Panc1 (cell line): ENCODE measurements around the gene AWAT2. TPM values are rescaled to one million over a fixed set of nuclear protein-coding genes. Genes with fewer than 3 reads are reported as not detected.

Experiments used
- ATAC-seq: fragments of 200-7000 bp; cut with Tn5 transposase; 2 replicates; pipeline ENCODE4 v1.9.1; 2020; ENCODE audit warnings: mild to moderate bottlenecking, moderate library complexity
- BruUV-seq: library from RNA; stranded (reverse); fragments of 400-500 nt; replicated peaks from 2 replicates; lab custom pipeline; 2021; lab: Mats Ljungman, UMichigan
- CTCF ChIA-PET: fragments of 300-600 bp; sonication (Branson Sonifier 250); formaldehyde crosslinking; loops from one replicate; lab custom pipeline; 2022; ENCODE audit warnings: antibody characterized with exemption; lab: Charles Lee
- POLR2A ChIA-PET: fragments of 300-600 bp; sonication (Branson Sonifier 250); formaldehyde crosslinking; loops from one replicate; lab custom pipeline; 2022; ENCODE audit warnings: antibody characterized with exemption; lab: Charles Lee
- DNase-seq: peaks from one replicate; pipeline ENCODE4 v3.0.0-alpha.2; 2010; ENCODE audit warnings: low read depth, low spot score
- H3K27ac ChIP-seq: 2 replicates; pipeline ENCODE4 v1.5.1; 2011; ENCODE audit warnings: mild to moderate bottlenecking, low read length, inconsistent platforms
- H3K27me3 ChIP-seq: fragments of 200-500 bp; sonication (Bioruptor generic); 2 replicates; pipeline ENCODE4 v1.6.0; 2014; ENCODE audit warnings: low read length, inconsistent platforms; ENCODE audit not compliant: control insufficient read depth, insufficient read depth
- H3K36me3 ChIP-seq: fragments of 200-500 bp; sonication (Bioruptor generic); 2 replicates; pipeline ENCODE4 v1.5.1; 2014; ENCODE audit warnings: inconsistent platforms, mild to moderate bottlenecking, low read length, moderate library complexity; ENCODE audit not compliant: control insufficient read depth, insufficient read depth
- H3K4me1 ChIP-seq: 2 replicates; pipeline ENCODE4 v1.5.1; 2011; ENCODE audit warnings: inconsistent platforms, mild to moderate bottlenecking, low read length, moderate library complexity; ENCODE audit not compliant: control insufficient read depth, insufficient read depth
- H3K4me3 ChIP-seq, 2 experiments: 2 replicates each; pipeline ENCODE4 v1.5.1; 2011 to 2012; ENCODE audit warnings: low read depth in 2 of 2, low read length in 2 of 2, mild to moderate bottlenecking in 2 of 2, inconsistent platforms in 1 of 2, moderate library complexity in 1 of 2
- H3K9me3 ChIP-seq: fragments of 200-500 bp; sonication (Bioruptor generic); 2 replicates; pipeline ENCODE4 v1.5.1; 2014; ENCODE audit warnings: low read depth, mild to moderate bottlenecking, inconsistent platforms, low read length, moderate library complexity; ENCODE audit not compliant: control insufficient read depth, insufficient read depth
- CTCF ChIP-seq: fragments of 450-650 bp; IDR thresholded peaks from 2 replicates; pipeline ENCODE4 v1.5.1; 2017; ENCODE audit warnings: mild to moderate bottlenecking
- POLR2AphosphoS5 ChIP-seq: IDR thresholded peaks from 2 replicates; pipeline ENCODE4 v1.6.1; 2012; ENCODE audit warnings: mild to moderate bottlenecking, low read depth, low read length, moderate library complexity
- REST ChIP-seq, 2 experiments: IDR thresholded peaks; 2 replicates each; pipeline ENCODE4 v1.6.1; 2011 to 2012; ENCODE audit warnings: low read depth in 2 of 2, control low read depth in 1 of 2, low read length in 1 of 2, mild to moderate bottlenecking in 1 of 2, moderate library complexity in 1 of 2; ENCODE audit not compliant: insufficient read depth in 1 of 2
- SIN3A ChIP-seq: IDR thresholded peaks from 2 replicates; pipeline ENCODE4 v1.6.1; 2012; ENCODE audit warnings: low read depth, mild to moderate bottlenecking, low read length, moderate library complexity, borderline replicate concordance; ENCODE audit not compliant: insufficient read depth
- TCF7L2 ChIP-seq: IDR thresholded peaks from 2 replicates; pipeline ENCODE4 v1.6.1; 2011; ENCODE audit warnings: mild to moderate bottlenecking, low read depth, low read length, inconsistent platforms
- in situ Hi-C: cut with HindIII; loops from 2 replicates; pipeline ENCODE4 v1.10.0; 2016; ENCODE audit warnings: low sequenced_read_pairs, low pct_unique_long_range_greater_than_20kb
- intact Hi-C: fragments of 100-400 bp; cut with micrococcal nuclease; formaldehyde crosslinking; loops from one replicate; pipeline ENCODE4 v1.10.0; 2022; ENCODE audit not compliant: unreplicated experiment
- total RNA-seq: library from RNA; stranded (reverse); gene quantifications from one replicate; pipeline ENCODE4 v1.2.1, GENCODE V29; 2021; ENCODE audit not compliant: unreplicated experiment

Gene AWAT2
- total RNA-seq, 1 experiment from 2014 or later = not detected

GRCh38 chrX:70066646-70067045 lies 16.9 kb upstream of the AWAT2 start:
- DNase-seq = no peak
- no peaks in the 10 kb centered on the region for H3K9me3 ChIP-seq
- BruUV-seq = no TSS peak
- in situ Hi-C loops (no loop called here), intact Hi-C loops (no loop called here)
- TF ChIP-seq CTCF (no peak), POLR2AphosphoS5 (no peak), SIN3A (no peak), TCF7L2 (no peak), REST (IDR thresholded peaks at IDR 0.05; ENCODE audit: insufficient read depth in 1 of 2, low read depth in 2 of 2, low read length in 1 of 2) (no peak)
- CTCF ChIA-PET = no interaction called here
- H3K27ac ChIP-seq = no peak overlapping the region
- H3K4me1 ChIP-seq = no peaks in the 10 kb centered on the region
- POLR2A ChIA-PET = no interaction called here
- no peak for ATAC-seq
- H3K4me3 ChIP-seq = no peak overlapping the region
- no peaks in the 10 kb centered on the region for H3K36me3 ChIP-seq
- H3K27me3 ChIP-seq = no peaks in the 10 kb centered on the region

GRCh38 chrX:70062961-70063550 lies 13.3 kb upstream of the AWAT2 start:
- intact Hi-C loops (no loop called here), in situ Hi-C loops (no loop called here)
- POLR2A ChIA-PET = no interaction called here
- no peaks in the 10 kb centered on the region for H3K36me3 ChIP-seq
- H3K4me1 ChIP-seq = no peaks in the 10 kb centered on the region
- no peaks in the 10 kb centered on the region for H3K27me3 ChIP-seq
- CTCF ChIA-PET = no interaction called here
- no peak overlapping the region for H3K27ac ChIP-seq
- no peaks in the 10 kb centered on the region for H3K9me3 ChIP-seq
- no peak overlapping the region for H3K4me3 ChIP-seq
- ATAC-seq (no peak), DNase-seq (no peak)
- TF ChIP-seq REST (IDR thresholded peaks at IDR 0.05; ENCODE audit: insufficient read depth in 1 of 2, low read depth in 2 of 2, low read length in 1 of 2) (no peak), TCF7L2 (no peak)
- no TSS peak for BruUV-seq
